A549 (cell line): ENCODE data around the gene SH2D1B.

Experiments used
- MAFK ChIP-seq: fragments of 450-650 bp; IDR thresholded peaks from 2 replicates; pipeline ENCODE4 v1.6.1; 2014; ENCODE audit not compliant: partially characterized antibody
- MAX ChIP-seq: IDR thresholded peaks from 2 replicates; pipeline ENCODE4 v1.6.1; 2012
- TF ChIP-seq, protein P1 (sequence below): fragments of >200 bp; sonication (Bioruptor Twin); formaldehyde crosslinking; IDR thresholded peaks from 3 replicates; pipeline ENCODE4 v1.5.1; 2016

- TF ChIP-seq MAFK = no peak
- TF ChIP-seq MAX = no peak
- TF ChIP-seq, protein P1, sequence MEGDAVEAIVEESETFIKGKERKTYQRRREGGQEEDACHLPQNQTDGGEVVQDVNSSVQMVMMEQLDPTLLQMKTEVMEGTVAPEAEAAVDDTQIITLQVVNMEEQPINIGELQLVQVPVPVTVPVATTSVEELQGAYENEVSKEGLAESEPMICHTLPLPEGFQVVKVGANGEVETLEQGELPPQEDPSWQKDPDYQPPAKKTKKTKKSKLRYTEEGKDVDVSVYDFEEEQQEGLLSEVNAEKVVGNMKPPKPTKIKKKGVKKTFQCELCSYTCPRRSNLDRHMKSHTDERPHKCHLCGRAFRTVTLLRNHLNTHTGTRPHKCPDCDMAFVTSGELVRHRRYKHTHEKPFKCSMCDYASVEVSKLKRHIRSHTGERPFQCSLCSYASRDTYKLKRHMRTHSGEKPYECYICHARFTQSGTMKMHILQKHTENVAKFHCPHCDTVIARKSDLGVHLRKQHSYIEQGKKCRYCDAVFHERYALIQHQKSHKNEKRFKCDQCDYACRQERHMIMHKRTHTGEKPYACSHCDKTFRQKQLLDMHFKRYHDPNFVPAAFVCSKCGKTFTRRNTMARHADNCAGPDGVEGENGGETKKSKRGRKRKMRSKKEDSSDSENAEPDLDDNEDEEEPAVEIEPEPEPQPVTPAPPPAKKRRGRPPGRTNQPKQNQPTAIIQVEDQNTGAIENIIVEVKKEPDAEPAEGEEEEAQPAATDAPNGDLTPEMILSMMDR = no peak
These were observed 47.4 kb downstream of the SH2D1B start for GRCh38 chr1:162364498-162364897.
